Kidney capillary endothelial cell (primary cell): ENCODE measurements around the gene UFSP1.
"Not testable (repeated sequence)": the region's sequence is repeated elsewhere in the genome, so short reads cannot be mapped to it uniquely, and the experiment has no call there.

Source experiments
- DNase-seq: peaks from one replicate; pipeline ENCODE4 v3.0.0-alpha.2; 2018; ENCODE audit warnings: low spot score

Gene UFSP1

DNA sequence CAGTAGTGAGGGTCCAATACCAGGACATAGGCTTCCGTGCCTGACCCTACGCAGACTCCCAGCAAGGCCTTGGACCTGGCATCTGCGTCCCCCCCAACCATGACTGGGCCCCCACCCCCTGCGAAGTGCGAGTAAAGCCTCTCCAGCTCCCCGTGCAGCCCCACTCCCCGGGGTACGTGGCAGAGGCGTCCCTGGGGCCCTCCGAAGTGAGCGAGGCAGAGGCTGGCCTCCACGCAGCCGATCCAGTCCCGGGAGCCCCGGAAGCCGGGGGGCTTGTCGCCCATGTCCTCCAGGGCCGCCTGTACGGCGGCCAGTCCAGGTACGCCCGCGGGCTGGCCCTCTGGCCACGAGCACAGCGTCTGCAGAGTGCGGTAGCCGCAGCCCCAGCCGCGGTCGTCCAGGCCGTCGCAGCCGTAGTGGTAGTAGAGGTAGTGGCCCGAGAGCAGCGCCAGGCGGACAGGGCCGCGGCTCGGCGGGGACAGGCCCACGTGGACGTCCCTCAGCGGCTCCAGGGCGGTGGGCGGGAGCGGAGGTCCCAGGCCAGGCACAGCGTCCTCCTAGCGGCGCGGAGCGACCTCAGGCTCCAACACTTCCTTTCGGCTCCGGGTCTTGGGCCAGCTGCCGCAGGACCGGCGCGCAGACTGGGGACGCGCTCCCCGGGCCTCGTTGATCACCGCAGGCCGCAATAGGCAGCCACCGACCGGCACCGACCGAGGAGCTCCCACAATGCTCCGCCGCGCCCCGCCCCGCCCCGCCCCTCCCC, at the start of gene UFSP1:
UFSP1 (minus strand) TSS at position 728 of the 763 bp plus-strand sequence; CDS start at position 284, 444 bp downstream.
- DNase-seq, result no peak

DNA sequence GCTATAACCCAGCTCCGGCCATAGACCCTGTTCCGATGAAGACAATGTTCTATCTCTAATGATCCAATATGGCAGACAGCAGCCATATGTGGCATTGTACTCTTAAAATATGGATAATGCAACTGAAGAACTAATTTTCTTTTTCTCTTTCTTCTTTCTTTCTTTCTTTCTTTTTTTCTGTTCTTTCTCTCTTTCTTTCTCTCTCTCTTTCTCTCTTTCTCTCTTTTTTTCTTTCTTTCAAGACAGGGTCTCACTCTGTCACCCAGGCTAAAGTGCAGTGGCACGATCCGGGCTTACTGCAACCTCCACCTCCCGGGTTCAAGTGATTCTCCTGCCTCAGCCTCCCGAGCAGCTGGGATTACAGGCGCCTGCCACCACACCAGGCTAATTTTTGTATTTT, 46.7 kb upstream of the UFSP1 start:
- DNase-seq, result not testable (repeated sequence)

DNA sequence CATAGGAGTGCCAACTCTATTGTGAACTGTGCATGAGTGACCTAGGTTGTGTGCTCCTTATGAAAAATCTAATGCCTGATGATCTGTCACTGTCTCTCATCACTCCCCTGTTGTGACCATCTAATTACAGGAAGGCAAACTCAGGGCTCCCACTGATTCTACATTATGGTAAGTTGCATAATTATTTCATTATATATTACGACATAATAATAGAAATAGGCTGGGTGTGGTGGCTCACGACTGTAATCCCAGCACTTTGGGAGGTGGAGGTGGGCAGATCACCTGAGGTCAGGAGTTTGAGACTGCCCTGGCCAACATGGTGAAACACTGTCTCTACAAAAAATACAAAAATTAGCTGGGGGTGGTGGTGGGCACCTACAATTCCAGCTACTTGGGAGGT, 45.9 kb upstream of the UFSP1 start:
- DNase-seq, result not testable (repeated sequence)

DNA sequence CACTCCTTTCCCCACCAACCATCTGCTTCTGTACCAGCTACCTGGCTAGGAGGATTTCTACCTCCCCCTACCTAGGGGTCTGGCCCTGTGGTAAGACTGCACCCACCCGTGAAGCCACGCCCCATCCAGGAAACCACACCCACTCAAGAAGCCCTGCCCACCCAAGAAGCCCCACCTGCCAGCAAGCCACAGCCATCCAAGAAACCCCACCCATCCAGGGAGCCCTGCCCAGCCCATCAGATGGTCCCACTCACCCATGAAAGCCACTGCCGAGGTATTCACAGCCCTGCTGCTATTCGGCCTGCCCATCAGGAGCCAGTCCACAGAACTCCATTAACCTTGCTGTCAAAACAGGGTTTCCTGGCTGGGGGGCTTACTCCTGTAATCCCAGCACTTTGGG, 44.2 kb upstream of the UFSP1 start:
- DNase-seq, result no peak

DNA sequence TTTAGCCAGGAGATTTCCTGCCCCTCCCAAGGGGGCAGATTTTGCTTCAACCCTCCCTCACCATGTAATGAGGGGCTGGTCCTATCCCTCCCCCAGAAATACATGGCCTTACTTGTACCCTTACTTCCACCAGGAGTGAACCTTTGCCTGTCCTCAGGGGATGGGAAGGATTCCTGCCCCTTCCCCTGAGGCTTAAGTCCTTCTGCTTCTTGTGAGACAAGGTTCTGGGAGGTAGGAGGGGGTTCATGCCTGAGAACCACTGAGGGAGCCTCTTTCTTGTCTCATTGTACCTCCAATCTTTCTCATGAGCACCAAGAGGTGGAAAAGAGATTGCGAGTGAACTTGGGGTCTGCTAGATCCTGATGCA, 40.3 kb upstream of the UFSP1 start:
- DNase-seq, result no peak

DNA sequence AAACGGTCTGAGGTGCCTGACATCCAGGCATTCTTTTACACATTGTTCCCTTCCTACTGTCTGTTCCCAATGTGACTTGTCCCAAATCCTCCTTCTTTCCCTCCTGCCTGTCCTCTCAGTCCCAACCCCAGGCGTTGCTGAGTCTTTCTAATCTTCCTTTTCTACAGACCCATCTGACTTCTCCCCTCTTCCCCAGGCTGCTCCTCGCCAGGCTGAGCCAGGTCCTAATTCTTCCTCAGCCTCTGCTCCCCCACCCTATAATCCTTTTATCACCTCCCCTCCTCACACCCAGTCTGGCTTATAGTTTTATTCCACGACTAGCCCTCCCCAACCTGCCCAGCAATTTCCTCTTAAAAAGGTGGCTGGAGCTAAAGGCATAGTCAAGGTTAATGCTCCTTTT, 34.1 kb upstream of the UFSP1 start:
- DNase-seq, result not testable (repeated sequence)

DNA sequence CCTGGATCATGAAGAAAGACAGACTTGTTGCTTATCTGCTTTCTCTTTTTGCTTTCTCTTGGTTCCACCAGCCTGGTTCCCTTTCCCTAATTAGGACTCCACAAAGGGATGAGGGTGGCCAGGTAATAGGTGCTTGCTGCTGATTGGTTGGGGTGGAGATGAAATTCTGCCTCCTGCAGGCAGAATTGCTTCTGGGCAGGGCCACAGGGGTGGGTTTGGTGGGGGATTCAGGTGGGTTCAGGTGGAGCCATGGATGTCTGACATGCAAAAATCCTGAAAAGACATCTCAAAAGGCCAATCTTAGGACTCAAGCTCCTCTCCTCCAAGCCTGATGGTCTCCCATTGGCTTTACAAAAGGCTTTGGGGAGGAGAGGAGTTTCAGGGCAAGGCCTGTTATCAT, 31.5 kb upstream of the UFSP1 start:
- DNase-seq, result no peak

DNA sequence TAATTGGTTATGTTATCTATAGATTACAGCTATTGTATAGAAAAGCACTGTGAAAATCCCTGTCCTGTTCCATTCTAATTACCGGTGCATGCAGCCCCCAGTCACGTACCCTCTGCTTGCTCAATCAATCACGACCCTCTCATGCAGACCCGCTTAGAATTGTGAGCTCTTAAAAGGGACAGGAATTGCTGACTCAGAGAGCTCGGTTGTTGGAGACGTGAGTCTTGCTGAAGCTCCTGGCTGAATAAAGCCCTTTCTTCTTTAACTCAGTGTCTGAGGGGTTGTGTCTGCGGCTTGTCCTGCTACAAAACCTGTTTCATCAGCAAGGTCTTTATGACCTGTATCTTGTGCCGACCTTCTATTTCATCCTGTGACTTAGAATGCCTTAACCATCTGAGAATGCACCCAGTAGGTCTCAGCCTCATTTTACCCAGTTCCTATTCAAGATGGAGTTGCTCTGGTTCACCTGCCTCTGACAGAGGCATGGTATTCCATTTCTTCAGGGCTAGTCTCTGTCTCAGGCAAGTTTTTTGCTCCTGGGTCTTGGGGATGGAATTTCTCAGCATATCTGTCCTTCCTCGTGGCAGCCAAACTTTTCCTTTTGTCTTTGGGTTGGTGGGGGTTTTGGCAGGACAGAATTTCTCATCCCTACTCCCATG, 30.4 kb upstream of the UFSP1 start:
- DNase-seq, result not testable (repeated sequence)

DNA sequence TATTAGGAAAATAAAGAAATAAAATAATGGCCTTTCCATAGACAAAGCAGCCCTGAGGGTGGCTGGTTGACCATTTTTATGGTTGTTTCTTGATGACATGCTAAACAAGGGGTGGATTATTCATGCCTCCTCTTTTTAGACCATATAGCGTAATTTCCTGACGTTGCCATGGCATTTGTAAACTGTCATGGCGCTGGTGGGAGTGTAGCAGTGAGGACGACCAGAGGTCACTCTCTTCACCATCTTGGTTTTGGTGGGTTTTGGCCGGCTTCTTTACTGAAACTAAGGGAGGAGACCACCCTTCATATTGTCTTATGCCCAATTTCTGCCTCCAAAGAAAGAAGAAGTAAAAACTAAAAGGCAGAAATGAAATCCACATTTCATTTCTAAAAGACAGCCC, 29.8 kb upstream of the UFSP1 start:
- DNase-seq, result not testable (repeated sequence)

DNA sequence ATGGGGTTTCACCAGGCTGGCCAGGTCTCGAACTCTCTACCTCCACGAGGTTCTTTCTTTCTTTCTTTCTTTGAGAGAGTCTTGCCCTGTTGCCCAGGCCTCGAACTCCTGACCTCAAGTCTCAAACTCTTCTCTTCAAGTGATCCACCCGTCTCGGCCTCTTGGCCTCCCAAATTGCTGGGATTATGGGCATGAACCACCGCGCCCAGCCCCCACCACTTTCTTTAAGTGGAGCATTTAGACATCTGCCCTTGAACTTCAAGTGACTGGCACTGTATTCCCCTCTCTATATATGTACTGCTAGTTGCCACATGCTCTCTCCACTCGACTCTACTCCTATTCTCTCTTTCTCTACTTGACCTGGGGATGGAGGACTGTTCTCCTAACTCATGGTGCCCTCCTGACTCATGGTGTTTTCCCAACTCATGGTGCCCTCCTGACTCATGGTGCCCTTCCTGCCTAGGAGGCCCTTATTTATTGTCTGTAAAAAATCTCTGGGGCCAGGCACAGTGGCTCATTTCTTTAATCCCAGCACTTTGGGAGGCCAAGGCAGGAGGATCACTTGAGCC, 25.4 kb upstream of the UFSP1 start:
- no peak for DNase-seq

DNA sequence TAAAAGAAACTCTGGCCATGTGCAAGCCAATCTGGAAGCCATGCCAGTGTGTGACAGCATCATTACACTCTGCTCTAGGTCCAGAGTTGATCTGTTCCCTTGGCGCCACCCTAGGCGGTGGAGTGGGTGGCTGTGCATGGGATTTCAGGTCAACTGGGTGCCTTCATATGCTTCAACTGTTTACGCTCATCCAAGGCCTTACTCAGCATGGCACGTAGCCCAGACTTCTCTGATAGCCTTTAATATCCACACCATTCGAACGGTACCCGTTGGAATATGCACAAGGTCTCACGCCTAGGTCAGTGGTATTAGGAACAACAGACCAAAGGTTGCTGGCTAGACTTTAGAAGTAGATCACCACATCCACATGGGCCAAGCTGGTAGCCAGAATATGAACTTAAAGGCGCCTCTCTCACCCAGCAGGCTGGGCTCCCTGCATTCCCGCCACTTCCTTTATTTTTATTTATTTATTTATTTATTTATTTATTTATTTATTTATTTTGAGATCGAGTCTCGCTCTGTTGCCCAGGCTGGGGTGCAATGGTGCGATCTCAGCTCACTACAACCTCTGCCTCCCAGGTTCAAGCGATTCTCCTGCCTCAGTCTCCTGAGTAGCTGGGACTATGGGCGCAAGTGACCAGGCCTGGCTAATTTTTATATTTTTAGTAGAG, 24.8 kb upstream of the UFSP1 start:
- no peak for DNase-seq

DNA sequence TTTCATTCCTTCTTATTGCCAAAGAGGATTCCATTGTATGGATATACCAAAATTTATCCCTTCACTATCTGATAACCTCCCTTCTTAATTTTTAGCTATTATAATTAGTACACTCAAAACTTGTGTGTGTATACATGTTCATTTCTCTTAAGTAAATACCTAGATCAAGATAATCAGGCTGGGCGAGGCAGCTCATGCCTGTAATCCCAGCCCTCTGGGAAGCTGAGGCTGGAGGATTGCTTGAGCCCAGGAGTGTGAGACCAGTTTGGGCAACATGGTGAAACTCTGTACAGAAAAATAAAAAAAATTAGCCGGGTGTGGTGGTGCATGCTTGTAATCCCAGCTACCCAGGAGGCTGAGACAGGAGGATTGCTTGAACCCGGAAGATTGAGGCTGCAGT, 22.0 kb upstream of the UFSP1 start:
- no peak for DNase-seq

DNA sequence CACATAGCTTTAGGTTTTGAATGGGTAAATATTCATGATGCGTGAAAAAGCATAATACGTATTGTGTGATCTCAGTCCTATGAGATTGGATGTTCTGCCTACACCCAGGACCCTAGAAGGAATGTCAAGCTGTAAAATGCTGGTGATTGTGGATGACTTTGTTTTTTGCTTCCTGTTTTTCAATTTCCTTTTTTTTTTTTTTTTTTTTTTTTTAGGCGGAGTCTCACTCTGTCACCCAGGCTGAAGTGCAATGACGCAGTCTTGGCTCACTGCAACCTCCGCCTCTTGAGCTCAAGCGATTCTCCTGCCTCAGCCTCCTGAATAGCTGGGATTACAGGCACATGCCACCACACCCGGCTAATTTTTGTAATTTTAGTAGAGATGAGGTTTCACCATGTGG, 20.9 kb upstream of the UFSP1 start:
- not testable (repeated sequence) for DNase-seq

DNA sequence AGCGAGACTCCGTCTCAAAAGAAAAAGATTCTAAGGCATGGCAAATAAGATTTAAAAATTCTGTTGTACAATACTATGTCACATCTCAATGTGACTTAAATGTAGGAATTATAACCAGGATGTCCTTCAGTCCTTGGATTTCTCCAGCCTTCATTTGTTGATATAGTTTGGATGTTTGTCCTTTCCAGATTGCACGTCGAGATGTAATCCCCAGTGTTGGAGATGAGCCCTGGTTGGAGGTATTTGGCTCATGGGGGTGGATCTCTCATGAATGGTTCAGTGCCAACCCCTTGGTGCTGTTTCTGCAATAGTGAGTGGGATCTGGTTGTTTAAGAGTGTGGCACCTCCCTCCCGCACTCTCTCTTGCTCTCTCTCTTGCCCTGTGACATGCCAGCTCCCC, 19.0 kb upstream of the UFSP1 start:
- no peak for DNase-seq

DNA sequence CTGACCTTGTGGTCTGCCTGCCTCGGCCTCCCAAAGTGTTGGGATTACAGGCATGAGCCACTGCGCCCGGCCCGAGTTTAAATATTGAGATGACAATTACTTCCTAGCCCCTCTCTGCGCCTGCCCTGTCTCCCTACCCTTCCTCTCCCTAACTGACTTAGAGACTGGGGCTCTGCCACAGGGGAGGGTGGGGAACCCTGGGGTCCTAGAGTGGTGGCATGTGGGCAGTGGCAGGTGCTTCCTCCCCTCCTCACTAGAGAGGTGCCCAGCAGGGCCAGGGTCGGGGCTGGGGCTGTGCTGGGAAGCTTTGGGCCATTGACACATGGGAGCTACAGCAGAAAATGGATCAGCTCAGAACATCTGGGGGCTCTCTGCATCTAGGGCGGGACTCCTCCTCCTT, 13.1 kb upstream of the UFSP1 start:
- DNase-seq, result no peak

DNA sequence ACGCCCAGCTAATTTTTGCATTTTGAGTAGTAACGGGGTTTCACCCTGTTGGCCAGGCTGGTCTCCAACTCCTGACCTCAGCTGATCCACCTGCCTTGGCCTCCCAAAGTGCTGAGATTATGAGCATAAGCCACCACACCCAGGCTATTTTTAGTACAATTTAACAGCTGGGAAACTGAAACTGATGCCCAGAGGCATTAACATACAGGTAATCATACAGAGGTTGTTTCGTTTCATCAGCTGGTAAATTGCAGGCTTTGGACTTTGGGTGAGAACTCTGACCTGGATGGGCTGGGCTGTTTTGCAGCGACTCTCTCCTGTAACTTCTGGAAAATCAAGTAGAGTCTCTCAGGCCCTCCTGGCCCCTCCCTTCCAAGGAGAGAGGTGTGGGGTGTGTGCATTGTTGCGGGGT, 12.4 kb upstream of the UFSP1 start:
- DNase-seq, result no peak

DNA sequence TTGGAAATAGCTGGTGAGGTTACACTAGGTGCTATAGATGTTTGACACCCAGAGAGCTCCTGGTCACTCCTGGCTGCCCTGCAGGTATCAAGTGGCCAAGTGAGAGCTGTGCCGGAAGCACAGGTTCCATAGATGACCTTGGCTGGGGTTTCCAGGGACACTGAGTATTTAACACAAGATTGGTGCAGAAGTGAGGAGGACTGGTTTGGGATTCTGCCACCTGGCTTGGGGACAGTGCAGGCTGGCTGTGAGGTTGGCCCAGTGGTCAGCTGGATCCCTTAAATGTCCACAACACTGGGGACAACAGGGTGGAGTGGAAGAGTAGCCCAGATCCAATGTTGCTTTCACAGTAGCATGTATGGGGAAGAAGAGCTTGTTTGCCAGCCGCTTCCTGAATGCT, 11.5 kb upstream of the UFSP1 start:
- DNase-seq, result no peak

DNA sequence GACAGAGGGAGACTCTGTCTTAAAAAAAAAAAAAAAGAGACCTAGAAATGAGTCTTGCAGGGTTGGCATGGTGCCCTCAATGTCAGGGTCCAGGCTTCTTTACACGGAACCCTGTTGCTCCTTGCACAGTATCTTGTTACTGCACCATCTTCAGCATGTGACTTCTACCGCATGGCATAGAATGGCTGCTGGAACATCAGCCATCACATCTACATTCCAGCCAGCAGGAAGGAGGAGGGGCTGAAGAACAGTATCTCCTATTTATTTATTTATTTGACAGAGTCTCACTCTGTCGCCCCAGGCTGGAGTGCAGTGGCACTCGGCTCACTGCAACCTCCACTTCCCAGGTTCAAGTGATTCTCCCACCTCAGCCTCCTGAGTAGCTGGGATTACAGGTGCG, 9.9 kb upstream of the UFSP1 start:
- no peak for DNase-seq

DNA sequence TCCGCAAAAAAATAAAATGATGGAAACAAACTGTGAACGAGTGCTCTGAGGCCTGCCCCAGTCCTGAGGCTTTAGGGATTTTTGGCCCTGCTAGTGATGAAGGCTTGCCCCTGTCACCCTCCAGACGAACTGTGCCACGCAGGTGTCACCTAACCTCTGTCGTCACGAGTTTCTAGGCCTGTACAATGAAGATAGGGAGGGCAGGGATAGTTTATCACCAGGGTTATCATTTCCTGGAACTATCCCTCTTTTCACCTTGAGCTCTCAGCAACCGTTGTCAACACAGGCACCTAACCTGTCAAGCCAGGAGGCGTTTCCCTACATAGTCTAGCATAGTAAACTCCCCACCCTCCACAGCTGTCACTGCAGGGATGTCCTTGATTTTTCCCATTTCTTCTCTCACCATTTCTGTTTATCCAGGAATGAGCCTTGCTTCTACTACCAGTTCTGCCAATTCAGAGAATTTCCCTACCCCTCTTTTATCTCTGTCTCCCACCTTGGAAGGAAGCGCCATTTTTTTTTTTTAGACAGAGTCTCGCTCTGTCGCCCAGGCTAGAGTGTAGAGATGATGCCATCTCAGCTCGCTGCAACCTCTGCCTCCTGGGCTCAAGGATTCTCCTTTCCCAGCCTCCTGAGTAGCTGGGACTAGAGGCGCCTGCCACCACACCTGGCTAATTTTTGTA, 8.4 kb upstream of the UFSP1 start:
- no peak for DNase-seq

DNA sequence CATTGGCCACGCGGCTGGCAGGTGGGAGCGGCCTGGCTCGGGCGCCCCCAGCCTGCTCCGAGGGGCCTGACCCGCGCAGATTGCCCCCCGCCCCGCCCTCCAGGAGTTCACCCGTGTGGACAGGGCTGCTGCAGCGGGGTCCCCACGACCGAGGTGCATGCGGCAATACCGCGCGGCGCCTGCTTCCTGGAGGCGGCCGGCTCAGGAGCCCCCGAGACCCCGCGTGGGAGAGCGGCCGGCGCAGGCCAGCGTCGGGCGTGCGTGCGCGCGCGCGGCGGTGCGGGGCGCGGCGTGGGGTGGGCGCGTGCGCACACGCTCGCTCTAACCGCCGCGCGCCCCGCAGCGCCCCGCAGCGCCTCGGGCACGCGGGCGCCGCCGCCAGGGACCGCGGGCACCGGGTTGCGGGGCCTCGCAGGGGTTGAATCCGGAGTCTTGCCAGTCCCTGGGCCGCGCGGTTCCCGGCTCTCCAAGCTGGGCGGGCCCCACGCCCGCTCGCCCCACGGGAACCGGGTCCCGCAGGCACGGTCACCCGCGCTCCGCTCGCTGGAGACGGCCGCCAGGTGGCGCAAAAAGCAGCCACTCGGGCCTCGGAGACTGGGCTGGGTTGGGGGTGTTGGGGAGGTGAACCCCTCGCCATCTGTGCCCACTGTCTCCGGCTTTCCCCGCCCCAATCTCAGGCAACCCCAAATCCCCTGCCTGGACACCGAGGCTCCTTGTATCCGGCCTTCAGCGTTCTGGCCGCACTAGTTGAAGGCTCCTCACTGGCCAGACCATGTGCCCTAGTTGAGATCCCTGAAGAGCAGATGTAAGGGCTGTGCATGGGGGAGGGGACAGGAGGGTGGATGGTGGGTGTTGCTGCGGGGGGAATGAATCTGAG, 7.5 kb upstream of the UFSP1 start:
- DNase-seq, result no peak

DNA sequence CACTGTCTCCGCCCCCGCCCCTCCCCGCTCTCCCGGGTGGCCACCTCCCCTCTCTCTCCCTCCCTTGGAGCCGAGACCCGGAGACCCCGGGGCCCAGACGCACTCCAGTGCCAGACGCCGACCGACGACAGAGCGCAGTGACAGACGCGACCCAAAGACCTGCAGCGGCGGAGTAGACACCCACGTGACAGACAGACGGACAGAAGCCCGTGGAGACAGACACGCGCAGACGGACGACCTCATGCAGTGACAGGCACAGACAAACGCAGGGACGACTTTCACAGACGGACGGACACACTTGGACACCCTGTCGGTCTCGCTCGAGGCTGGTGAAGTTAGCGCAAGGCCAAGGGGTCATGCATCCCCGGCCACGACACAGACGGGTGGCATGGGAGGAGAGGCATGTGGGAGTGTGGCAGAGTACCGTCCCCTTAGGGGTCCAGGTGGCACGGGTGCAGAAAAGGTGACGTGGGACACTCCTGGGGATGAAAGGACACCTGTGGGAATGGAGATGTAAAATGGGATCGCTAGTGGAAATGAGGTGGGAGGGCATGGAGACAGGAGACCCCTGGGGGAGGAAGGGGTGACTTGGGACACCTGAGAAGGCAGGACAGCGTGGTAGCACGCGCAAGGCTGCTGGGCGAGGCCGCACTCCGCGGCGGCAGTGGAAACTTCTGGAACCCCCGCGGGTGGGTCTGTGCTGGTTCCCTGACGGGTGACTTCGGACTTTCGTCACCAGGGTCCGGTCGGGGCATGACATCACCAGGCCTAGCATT, 6.6 kb upstream of the UFSP1 start:
- DNase-seq, result no peak
